ENCODE measurements around the gene BUD13. TPM values are rescaled to one million over a fixed set of nuclear protein-coding genes. Genes with fewer than 3 reads are reported as not detected.
"Not testable (repeated sequence)": the region's sequence is repeated elsewhere in the genome, so short reads cannot be mapped to it uniquely, and the experiment has no call there.

Gene BUD13
- total RNA-seq, 2 donors from 2014 or later, result 12.2 to 16.0 TPM

- Histone ChIP-seq H3K36me3 (no peaks in the 10 kb centered on the region), H3K27ac (peak overlapping the region; percentile 22 to 63), H3K4me3 (no peak overlapping the region), H3K9me3 (no peaks in the 10 kb centered on the region), H3K4me1 (replicated peaks) (no peaks in the 10 kb centered on the region), H3K27me3 (replicated peaks; ENCODE audit: insufficient read depth) (no peaks in the 10 kb centered on the region)
- peak; percentile 48 for DNase-seq (ENCODE audit: low spot score)
- no peak for TF ChIP-seq POLR2A (IDR thresholded peaks at IDR 0.05)
- TF ChIP-seq, protein P1, sequence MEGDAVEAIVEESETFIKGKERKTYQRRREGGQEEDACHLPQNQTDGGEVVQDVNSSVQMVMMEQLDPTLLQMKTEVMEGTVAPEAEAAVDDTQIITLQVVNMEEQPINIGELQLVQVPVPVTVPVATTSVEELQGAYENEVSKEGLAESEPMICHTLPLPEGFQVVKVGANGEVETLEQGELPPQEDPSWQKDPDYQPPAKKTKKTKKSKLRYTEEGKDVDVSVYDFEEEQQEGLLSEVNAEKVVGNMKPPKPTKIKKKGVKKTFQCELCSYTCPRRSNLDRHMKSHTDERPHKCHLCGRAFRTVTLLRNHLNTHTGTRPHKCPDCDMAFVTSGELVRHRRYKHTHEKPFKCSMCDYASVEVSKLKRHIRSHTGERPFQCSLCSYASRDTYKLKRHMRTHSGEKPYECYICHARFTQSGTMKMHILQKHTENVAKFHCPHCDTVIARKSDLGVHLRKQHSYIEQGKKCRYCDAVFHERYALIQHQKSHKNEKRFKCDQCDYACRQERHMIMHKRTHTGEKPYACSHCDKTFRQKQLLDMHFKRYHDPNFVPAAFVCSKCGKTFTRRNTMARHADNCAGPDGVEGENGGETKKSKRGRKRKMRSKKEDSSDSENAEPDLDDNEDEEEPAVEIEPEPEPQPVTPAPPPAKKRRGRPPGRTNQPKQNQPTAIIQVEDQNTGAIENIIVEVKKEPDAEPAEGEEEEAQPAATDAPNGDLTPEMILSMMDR (IDR thresholded peaks at IDR 0.05), result no peak
- peak; percentile 65 for TF ChIP-seq POLR2AphosphoS5 (IDR thresholded peaks at IDR 0.05)
- 65% methylated on average over 14 of the region's 14 CpGs for WGBS
- intact Hi-C loops (cut with DNase I), result no loop called here
These were observed 35.7 kb upstream of the BUD13 start for GRCh38 chr11:116808262-116809175.

GRCh38 chr11:116807601-116808261 lies 34.9 kb upstream of the BUD13 start:
- TF ChIP-seq POLR2A (IDR thresholded peaks at IDR 0.05) (no peak), POLR2AphosphoS5 (IDR thresholded peaks at IDR 0.05) (no peak)
- Histone ChIP-seq H3K4me3 (no peak overlapping the region), H3K36me3 (no peaks in the 10 kb centered on the region), H3K27me3 (replicated peaks; ENCODE audit: insufficient read depth) (no peaks in the 10 kb centered on the region), H3K9me3 (no peaks in the 10 kb centered on the region), H3K4me1 (replicated peaks) (no peaks in the 10 kb centered on the region), H3K27ac (no peak overlapping the region)
- WGBS, result 90% methylated on average over 6 of the region's 6 CpGs
- intact Hi-C loops (cut with DNase I), result no loop called here
- no peak for DNase-seq (ENCODE audit: low spot score)

- DNase-seq (ENCODE audit: low spot score), result no peak
- intact Hi-C loops (cut with DNase I), result no loop called here
- Histone ChIP-seq H3K4me1 (replicated peaks) (no peaks in the 10 kb centered on the region), H3K27me3 (replicated peaks; ENCODE audit: insufficient read depth) (no peaks in the 10 kb centered on the region), H3K27ac (no peak overlapping the region), H3K36me3 (no peaks in the 10 kb centered on the region), H3K4me3 (no peak overlapping the region), H3K9me3 (no peaks in the 10 kb centered on the region)
- 64% methylated on average over 3 of the region's 3 CpGs for WGBS
- no peak for TF ChIP-seq POLR2A (IDR thresholded peaks at IDR 0.05)
- TF ChIP-seq, protein P1 (IDR thresholded peaks at IDR 0.05), result no peak
- no peak for TF ChIP-seq POLR2AphosphoS5 (IDR thresholded peaks at IDR 0.05)
These were observed 31.2 kb upstream of the BUD13 start for GRCh38 chr11:116804001-116804400.

DNA sequence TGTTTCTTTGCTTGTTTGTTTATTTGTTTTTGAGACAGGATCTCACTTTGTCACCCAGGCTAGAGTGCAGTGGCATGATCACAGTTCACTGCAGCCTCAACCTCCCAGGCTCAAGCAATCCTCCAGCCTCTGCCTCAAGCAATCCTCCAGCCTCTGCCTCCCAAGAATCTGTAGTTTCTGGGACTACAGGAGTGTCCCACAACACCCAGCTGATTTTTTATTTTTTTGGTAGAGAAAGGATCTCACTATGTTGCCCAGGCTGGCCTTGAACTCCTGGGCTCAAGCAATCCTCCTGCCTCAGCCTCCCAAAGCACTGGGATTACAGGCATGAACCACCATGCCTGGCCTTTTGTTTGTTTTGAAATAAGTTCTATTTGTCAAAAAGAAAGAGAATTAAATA lies 28.9 kb upstream of the BUD13 start:
- H3K27me3 ChIP-seq (replicated peaks; ENCODE audit: insufficient read depth); H3K9me3 ChIP-seq; H3K4me3 ChIP-seq; H3K27ac ChIP-seq; H3K4me1 ChIP-seq (replicated peaks); intact Hi-C loops (cut with DNase I); H3K36me3 ChIP-seq; DNase-seq (ENCODE audit: low spot score): not testable (repeated sequence)

- WGBS, result 83% methylated on average over 2 of the region's 2 CpGs
- H3K36me3 ChIP-seq, result no peaks in the 10 kb centered on the region
- H3K4me1 ChIP-seq (replicated peaks), result no peaks in the 10 kb centered on the region
- intact Hi-C loops (cut with DNase I), result no loop called here
- H3K9me3 ChIP-seq, result no peaks in the 10 kb centered on the region
- TF ChIP-seq POLR2A (IDR thresholded peaks at IDR 0.05) (no peak), POLR2AphosphoS5 (IDR thresholded peaks at IDR 0.05) (no peak)
- TF ChIP-seq, protein P1 (IDR thresholded peaks at IDR 0.05), result no peak
- H3K27ac ChIP-seq, result no peak overlapping the region
- H3K27me3 ChIP-seq (replicated peaks; ENCODE audit: insufficient read depth), result no peaks in the 10 kb centered on the region
- no peak overlapping the region for H3K4me3 ChIP-seq
- no peak for DNase-seq (ENCODE audit: low spot score)
These were observed 27.8 kb upstream of the BUD13 start for GRCh38 chr11:116800610-116801009.
